H1 (cell line): Measurements from ENCODE around the gene MACROD2. TPM values are rescaled to one million over a fixed set of nuclear protein-coding genes. Genes with fewer than 3 reads are reported as not detected.

Experiments
- CTCF ChIA-PET: fragments of 300-600 bp; sonication (Branson Sonifier 250); formaldehyde crosslinking; loops from one replicate; lab custom pipeline; 2021; ENCODE audit not compliant: partially characterized antibody; lab: Charles Lee
- POLR2A ChIA-PET: fragments of 300-600 bp; sonication (Branson Sonifier 250); formaldehyde crosslinking; loops from one replicate; lab custom pipeline; 2021; ENCODE audit warnings: inconsistent platforms; ENCODE audit not compliant: partially characterized antibody; lab: Charles Lee
- DNase-seq, 2 experiments: peaks; one replicate each; pipeline versions ENCODE4 v3.0.0 to v3.0.0-alpha.2; 2010 to 2022; ENCODE audit warnings: low spot score in 2 of 2, low read depth in 1 of 2, mixed read lengths in 1 of 2
- FAIRE-seq: peaks from 2 replicates; lab custom pipeline; 2011; peaks lifted over from hg19 to GRCh38; lab: Jason Lieb, UNC
- H2AFZ ChIP-seq: 2 replicates; pipeline ENCODE4 v1.8.1; 2012; ENCODE audit warnings: low read length, inconsistent platforms
- H2AK5ac ChIP-seq: 2 replicates; pipeline ENCODE4 v1.6.1; 2013; ENCODE audit warnings: low read depth, low read length
- H2BK120ac ChIP-seq: replicated peaks from 2 replicates; pipeline ENCODE3; 2013; ENCODE audit warnings: low read depth, low read length, inconsistent platforms
- H2BK12ac ChIP-seq: 2 replicates; pipeline ENCODE4 v1.6.1; 2013; ENCODE audit warnings: low read depth, low read length
- H2BK15ac ChIP-seq: 2 replicates; pipeline ENCODE4 v1.6.1; 2013; ENCODE audit warnings: low read length
- H2BK20ac ChIP-seq: 2 replicates; pipeline ENCODE4 v1.6.1; 2013; ENCODE audit warnings: low read length
- H2BK5ac ChIP-seq: 2 replicates; pipeline ENCODE4 v1.6.1; 2013; ENCODE audit warnings: low read depth, low read length
- H3K14ac ChIP-seq: 2 replicates; pipeline ENCODE4 v1.6.1; 2013; ENCODE audit warnings: inconsistent platforms; ENCODE audit not compliant: insufficient read length
- H3K18ac ChIP-seq: 2 replicates; pipeline ENCODE4 v1.6.1; 2013; ENCODE audit warnings: low read length; ENCODE audit errors: extremely low read depth
- H3K23ac ChIP-seq: 2 replicates; pipeline ENCODE4 v1.6.1; 2013; ENCODE audit warnings: inconsistent platforms; ENCODE audit not compliant: insufficient read length
- H3K23me2 ChIP-seq: 2 replicates; pipeline ENCODE4 v1.6.1; 2013; ENCODE audit warnings: low read depth, low read length
- H3K27ac ChIP-seq: 2 replicates; pipeline ENCODE4 v1.6.1; 2011; ENCODE audit warnings: low read depth, low read length, inconsistent platforms
- H3K27me3 ChIP-seq, 4 experiments: replicated peaks in 1 of 4; 1 replicate in 1 of 4; 2 replicates in 3 of 4; pipeline versions ENCODE4 v1.6.1 to v1.8.1; 2011 to 2013; ENCODE audit warnings: low read length in 3 of 4, mild to moderate bottlenecking in 3 of 4, inconsistent platforms in 2 of 4, mixed read lengths in 2 of 4, moderate library complexity in 1 of 4; ENCODE audit not compliant: control insufficient read depth in 3 of 4, insufficient read depth in 3 of 4; ENCODE audit errors: extremely low read depth in 1 of 4
- H3K36me3 ChIP-seq, 4 experiments: 2 replicates each; pipeline versions ENCODE4 v1.6.1 to v1.8.1; 2011 to 2013; ENCODE audit warnings: mild to moderate bottlenecking in 4 of 4, low read length in 3 of 4, moderate library complexity in 2 of 4, control low read depth in 1 of 4, inconsistent platforms in 1 of 4; ENCODE audit not compliant: insufficient read depth in 4 of 4, control insufficient read depth in 2 of 4
- H3K4ac ChIP-seq: replicated peaks from 2 replicates; pipeline ENCODE3; 2013; ENCODE audit warnings: low read length, low read depth, mixed read lengths, inconsistent platforms; ENCODE audit not compliant: insufficient read length
- H3K4me1 ChIP-seq, 4 experiments: replicated peaks in 1 of 4; 1 replicate in 1 of 4; 2 replicates in 3 of 4; pipeline versions ENCODE4 v1.6.1 to v1.8.1; 2011 to 2013; ENCODE audit warnings: low read length in 3 of 4, inconsistent platforms in 2 of 4, mixed read lengths in 1 of 4; ENCODE audit not compliant: insufficient read depth in 4 of 4, control insufficient read depth in 3 of 4
- H3K4me2 ChIP-seq, 2 experiments: 2 replicates each; pipeline versions ENCODE4 v1.6.1 to v1.8.1; 2011 to 2013; ENCODE audit warnings: low read depth in 2 of 2, low read length in 2 of 2, control low read depth in 1 of 2, inconsistent platforms in 1 of 2, mild to moderate bottlenecking in 1 of 2; ENCODE audit not compliant: insufficient read depth in 1 of 2
- H3K4me3 ChIP-seq, 4 experiments: fragments of 200-600, 300-600 bp in 1 of 4; sonication (generic), shearing (Covaris generic), sonication (Bioruptor Twin) in 1 of 4; 2 replicates each; pipeline versions ENCODE4 v1.5.1 to v1.8.1; 2011 to 2016; ENCODE audit warnings: low read length in 4 of 4, low read depth in 3 of 4, control low read depth in 2 of 4, inconsistent platforms in 2 of 4, mild to moderate bottlenecking in 2 of 4, mixed read lengths in 1 of 4, moderate library complexity in 1 of 4; ENCODE audit not compliant: insufficient read depth in 2 of 4; ENCODE audit errors: extremely low read depth in 1 of 4
- H3K56ac ChIP-seq: replicated peaks from 2 replicates; pipeline ENCODE3; 2013; ENCODE audit warnings: low read depth, mild to moderate bottlenecking, mixed read lengths, low read length, inconsistent platforms; ENCODE audit not compliant: insufficient read length
- H3K79me1 ChIP-seq: 2 replicates; pipeline ENCODE4 v1.6.1; 2013; ENCODE audit warnings: low read depth, low read length, control low read depth
- H3K79me2 ChIP-seq, 2 experiments: 2 replicates each; pipeline versions ENCODE4 v1.6.1 to v1.8.1; 2012 to 2013; ENCODE audit warnings: low read length in 2 of 2, mild to moderate bottlenecking in 2 of 2, inconsistent platforms in 1 of 2; ENCODE audit not compliant: insufficient read depth in 2 of 2, control insufficient read depth in 1 of 2
- H3K9ac ChIP-seq, 4 experiments: replicated peaks in 1 of 4; 1 replicate in 1 of 4; 2 replicates in 3 of 4; pipeline versions ENCODE4 v1.6.1 to v1.8.1; 2011 to 2013; ENCODE audit warnings: low read depth in 3 of 4, low read length in 3 of 4, control low read depth in 2 of 4, mild to moderate bottlenecking in 2 of 4, moderate library complexity in 2 of 4, inconsistent platforms in 1 of 4; ENCODE audit errors: extremely low read depth in 1 of 4
- H3K9me3 ChIP-seq, 2 experiments: 2 replicates each; pipeline versions ENCODE4 v1.6.1 to v1.8.1; 2012 to 2013; ENCODE audit warnings: mild to moderate bottlenecking in 2 of 2, moderate library complexity in 2 of 2, control low read depth in 1 of 2, inconsistent platforms in 1 of 2, low read depth in 1 of 2, low read length in 1 of 2, mixed read lengths in 1 of 2; ENCODE audit not compliant: insufficient read depth in 2 of 2
- H4K20me1 ChIP-seq, 2 experiments: replicated peaks in 1 of 2; 2 replicates each; pipeline versions ENCODE3 to v1.8.1; 2011 to 2013; ENCODE audit warnings: inconsistent platforms in 2 of 2, low read length in 2 of 2, mild to moderate bottlenecking in 1 of 2; ENCODE audit not compliant: insufficient read depth in 2 of 2, control insufficient read depth in 1 of 2
- H4K5ac ChIP-seq: 2 replicates; pipeline ENCODE4 v1.6.1; 2013; ENCODE audit warnings: low read length, low read depth, mixed read lengths, inconsistent platforms; ENCODE audit not compliant: insufficient read length
- H4K8ac ChIP-seq: 2 replicates; pipeline ENCODE4 v1.8.0; 2013; ENCODE audit warnings: mild to moderate bottlenecking, moderate library complexity, low read length, inconsistent platforms; ENCODE audit not compliant: insufficient read depth; ENCODE audit errors: extremely low read depth
- H4K91ac ChIP-seq: replicated peaks from 2 replicates; pipeline ENCODE3; 2013; ENCODE audit warnings: low read length, mixed read lengths, inconsistent platforms; ENCODE audit not compliant: insufficient read length
- BRCA1 ChIP-seq: IDR thresholded peaks from 2 replicates; pipeline ENCODE4 v1.6.1; 2012; ENCODE audit warnings: low read depth, low read length, improper control_type of control experiment
- CBX5 ChIP-seq: fragments of 300-800, 300-1000 bp; sonication (generic); IDR thresholded peaks from 2 replicates; pipeline ENCODE4 v1.7.1; 2016; ENCODE audit warnings: antibody characterized with exemption, low read length, low read depth
- EGR1 ChIP-seq: IDR thresholded peaks from 2 replicates; pipeline ENCODE4 v1.6.1; 2011; ENCODE audit warnings: low read depth, low read length, borderline replicate concordance
- GABPA ChIP-seq: IDR thresholded peaks from 2 replicates; pipeline ENCODE4 v1.6.1; 2011; ENCODE audit warnings: mild to moderate bottlenecking, low read length, moderate library complexity, borderline replicate concordance; ENCODE audit not compliant: insufficient read depth
- HDAC2 ChIP-seq, 2 experiments: fragments of 300-600 bp in 1 of 2; sonication (generic) in 1 of 2; IDR thresholded peaks; 2 replicates each; pipeline ENCODE4 v1.6.1; 2011 to 2012; ENCODE audit warnings: low read depth in 2 of 2, low read length in 2 of 2, mild to moderate bottlenecking in 2 of 2, moderate library complexity in 2 of 2, borderline replicate concordance in 1 of 2, inconsistent platforms in 1 of 2
- JUN ChIP-seq: IDR thresholded peaks from 2 replicates; pipeline ENCODE4 v1.6.1; 2011; ENCODE audit warnings: low read depth, mild to moderate bottlenecking, improper control_type of control experiment, low read length
- POU5F1 ChIP-seq: IDR thresholded peaks from 2 replicates; pipeline ENCODE4 v1.6.1; 2011; ENCODE audit warnings: low read depth, mild to moderate bottlenecking, low read length, moderate library complexity
- RXRA ChIP-seq: IDR thresholded peaks from 2 replicates; pipeline ENCODE4 v1.6.1; 2011; ENCODE audit warnings: low read depth, mild to moderate bottlenecking, low read length, moderate library complexity; ENCODE audit not compliant: insufficient read depth
- TEAD4 ChIP-seq: IDR thresholded peaks from 2 replicates; pipeline ENCODE4 v1.6.1; 2012; ENCODE audit warnings: low read depth, low read length, inconsistent platforms, mixed read lengths
- YY1 ChIP-seq: IDR thresholded peaks from 2 replicates; pipeline ENCODE4 v1.6.1; 2011; ENCODE audit warnings: low read depth, mild to moderate bottlenecking, low read length
- WGBS, 2 experiments: shearing (Covaris generic) in 1 of 2; methylation state at CpG; one replicate each; pipeline versions ENCODE4 v1.1.6 to v1.1.7; 2013 to 2015; ENCODE audit warnings: low lambda C conversion rate in 2 of 2, mixed read lengths in 2 of 2, inconsistent platforms in 1 of 2, low coverage in 1 of 2, missing lambda C conversion rate in 1 of 2; ENCODE audit not compliant: insufficient replicate concordance in 2 of 2, insufficient coverage in 1 of 2, insufficient read length in 1 of 2; ENCODE audit errors: extremely low coverage in 1 of 2, missing lambda C conversion rate in 1 of 2; 5-methylcytosine and 5-hydroxymethylcytosine counted together
- polyA plus RNA-seq, 7 experiments: library from polyadenylated mRNA; depleted of rRNA in 3 of 7; stranded (reverse) in 5 of 7; unstranded in 2 of 7; fragments of >200 nt in 5 of 7; fragments of 200-250 nt in 2 of 7; gene quantifications; 1 replicate in 5 of 7; 2 replicates in 1 of 7; 4 replicates in 1 of 7; pipeline versions ENCODE4 v1.2.1 to v1.2.3, GENCODE V29; 2011 to 2013; ENCODE audit warnings: missing spikeins in 2 of 7, mixed read lengths in 2 of 7
- total RNA-seq: library from RNA; stranded (reverse); fragmentation: NEBNext Ultra II Directional; extraction: Animal tissue kit (Norgen Biotek cat#: 25700); gene quantifications from 2 replicates; pipeline ENCODE4 v1.2.1, GENCODE V29; 2021

MACROD2 gene
- total and polyA plus RNA-seq, 2 of the 8 experiments (the other 6 are each of a cell fraction or from before 2014, with no cell fraction given) = 0.70 to 3.9 TPM

DNA sequence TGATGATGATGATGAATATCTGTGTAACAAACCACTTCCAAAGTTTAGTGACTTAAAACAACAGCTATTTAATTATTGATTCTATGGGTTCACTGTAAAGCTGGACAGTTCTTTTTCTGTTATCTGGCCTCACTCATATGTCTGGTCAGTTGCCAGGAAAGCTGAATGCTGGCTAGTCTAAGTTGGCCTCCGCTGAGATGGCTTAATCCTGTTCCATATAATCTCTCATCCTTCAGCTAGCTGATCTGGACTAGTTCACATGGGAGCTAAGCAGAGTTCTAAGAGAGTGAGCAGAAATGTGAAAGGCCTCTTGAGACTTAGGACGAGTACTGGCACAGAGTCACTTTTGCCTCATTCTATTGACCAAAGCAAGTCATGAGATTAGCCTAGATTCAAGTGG is 676.8 kb downstream of the MACROD2 start:
- Histone ChIP-seq H3K27me3 (no peaks in the 10 kb centered on the region), H3K79me2 (no peaks in the 10 kb centered on the region), H4K8ac (no peak overlapping the region), H3K9me3 (no peaks in the 10 kb centered on the region), H3K36me3 (no peaks in the 10 kb centered on the region), H3K4me3 (no peak overlapping the region), H2BK15ac (no peak overlapping the region), H3K4me1 (no peaks in the 10 kb centered on the region), H4K20me1 (no peaks in the 10 kb centered on the region), H3K79me1 (no peaks in the 10 kb centered on the region), H3K14ac (no peak overlapping the region), H3K27ac (no peak overlapping the region), H2BK20ac (no peak overlapping the region), H2AK5ac (no peak overlapping the region), H2BK5ac (no peak overlapping the region), H3K4me2 (no peak overlapping the region), H4K91ac (no peak overlapping the region), H2AFZ (no peak overlapping the region), H3K23me2 (no peaks in the 10 kb centered on the region), H3K18ac (no peak overlapping the region), H4K5ac (no peak overlapping the region), H3K23ac (no peak overlapping the region), H2BK120ac (no peak overlapping the region), H2BK12ac (no peak overlapping the region), H3K4ac (no peak overlapping the region), H3K9ac (no peak overlapping the region), H3K56ac (no peak overlapping the region)
- POLR2A ChIA-PET = no interaction called here
- DNase-seq = no peak
- CTCF ChIA-PET = no interaction called here
- TF ChIP-seq HDAC2 (IDR thresholded peaks at IDR 0.05; ENCODE audit: borderline replicate concordance in 1 of 2, low read depth in 2 of 2, low read length in 2 of 2) (no peak), CBX5 (no peak), TEAD4 (no peak), BRCA1 (no peak), POU5F1 (no peak), GABPA (no peak), EGR1 (no peak), JUN (no peak), YY1 (no peak), RXRA (no peak)
- 98% methylated on average over 2 of the region's 2 CpGs; no CpG with 5 or more reads in 1 of the 2 experiments for WGBS, 2 experiments
- no peak for FAIRE-seq
